ENCODE data around the gene TRIP11. TPM values are rescaled to one million over a fixed set of nuclear protein-coding genes. Genes with fewer than 3 reads are reported as not detected.

The TRIP11 gene
- total and polyA plus RNA-seq, 4 donors = 4.3 to 28.4 (median 16.6) TPM

DNA sequence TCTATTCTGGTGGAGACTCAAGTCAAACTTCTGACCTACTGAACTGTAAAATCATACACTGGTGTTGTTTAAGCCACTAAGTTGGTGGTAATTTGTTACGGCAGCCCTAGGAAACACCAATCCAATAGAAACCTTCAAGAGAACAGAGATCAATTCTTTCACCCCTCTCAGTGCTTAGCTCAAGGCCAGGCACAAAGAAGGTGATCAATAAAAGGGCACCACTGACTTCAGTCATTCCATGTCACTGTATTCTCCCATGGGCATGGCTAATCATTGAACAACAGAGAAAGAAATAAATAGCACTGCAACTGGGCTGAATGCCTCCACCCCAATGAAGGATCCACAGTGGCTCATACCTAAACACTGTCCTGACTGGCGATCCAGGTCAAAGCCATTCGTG is 99.7 kb downstream of the TRIP11 start:
- H3K36me3 ChIP-seq (ENCODE audit: control insufficient read depth in 4 of 4, insufficient read depth in 3 of 4, low read depth in 1 of 4, low read length in 3 of 4) = peaks cover 0 to 2% (median 0%) of the 10 kb centered on the region in 4 donors
- 88% methylated on average over 3 of the region's 3 CpGs for WGBS
- no peaks in the 10 kb centered on the region for H3K9me3 ChIP-seq (ENCODE audit: control insufficient read depth in 4 of 4, low read length in 3 of 4)
- H3K27ac ChIP-seq (ENCODE audit: low read depth in 1 of 2, low read length in 2 of 2) = no peak overlapping the region
- no peak overlapping the region for H3K9ac ChIP-seq (ENCODE audit: low read depth in 1 of 2, low read length in 2 of 2)
- no peak overlapping the region for H3K4me3 ChIP-seq (ENCODE audit: low read depth in 1 of 3, low read length in 3 of 3)
- TF ChIP-seq YY1 (IDR thresholded peaks at IDR 0.05) (no peak), HNF4G (IDR thresholded peaks at IDR 0.05) (no peak), EGR1 (IDR thresholded peaks at IDR 0.05; ENCODE audit: low read depth in 2 of 2) (no peak), FOXA1 (IDR thresholded peaks at IDR 0.05) (no peak), NR2F2 (IDR thresholded peaks at IDR 0.05) (no peak), TAF1 (conservative IDR thresholded peaks at IDR 0.05) (no peak), HNF4A (conservative IDR thresholded peaks at IDR 0.05) (no peak), SP1 (IDR thresholded peaks at IDR 0.05) (no peak), RAD21 (IDR thresholded peaks at IDR 0.05) (no peak), RXRA (IDR thresholded peaks at IDR 0.05) (no peak), JUND (IDR thresholded peaks at IDR 0.05) (no peak), GABPA (IDR thresholded peaks at IDR 0.05 in 1 of 2, conservative IDR thresholded peaks at IDR 0.05 in 1 of 2) (no peak), FOXA2 (IDR thresholded peaks at IDR 0.05) (no peak)
- TF ChIP-seq, protein P1, sequence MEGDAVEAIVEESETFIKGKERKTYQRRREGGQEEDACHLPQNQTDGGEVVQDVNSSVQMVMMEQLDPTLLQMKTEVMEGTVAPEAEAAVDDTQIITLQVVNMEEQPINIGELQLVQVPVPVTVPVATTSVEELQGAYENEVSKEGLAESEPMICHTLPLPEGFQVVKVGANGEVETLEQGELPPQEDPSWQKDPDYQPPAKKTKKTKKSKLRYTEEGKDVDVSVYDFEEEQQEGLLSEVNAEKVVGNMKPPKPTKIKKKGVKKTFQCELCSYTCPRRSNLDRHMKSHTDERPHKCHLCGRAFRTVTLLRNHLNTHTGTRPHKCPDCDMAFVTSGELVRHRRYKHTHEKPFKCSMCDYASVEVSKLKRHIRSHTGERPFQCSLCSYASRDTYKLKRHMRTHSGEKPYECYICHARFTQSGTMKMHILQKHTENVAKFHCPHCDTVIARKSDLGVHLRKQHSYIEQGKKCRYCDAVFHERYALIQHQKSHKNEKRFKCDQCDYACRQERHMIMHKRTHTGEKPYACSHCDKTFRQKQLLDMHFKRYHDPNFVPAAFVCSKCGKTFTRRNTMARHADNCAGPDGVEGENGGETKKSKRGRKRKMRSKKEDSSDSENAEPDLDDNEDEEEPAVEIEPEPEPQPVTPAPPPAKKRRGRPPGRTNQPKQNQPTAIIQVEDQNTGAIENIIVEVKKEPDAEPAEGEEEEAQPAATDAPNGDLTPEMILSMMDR (IDR thresholded peaks at IDR 0.05; ENCODE audit: low read depth, low read length, missing input control) = no peak
- TF ChIP-seq, protein P2, sequence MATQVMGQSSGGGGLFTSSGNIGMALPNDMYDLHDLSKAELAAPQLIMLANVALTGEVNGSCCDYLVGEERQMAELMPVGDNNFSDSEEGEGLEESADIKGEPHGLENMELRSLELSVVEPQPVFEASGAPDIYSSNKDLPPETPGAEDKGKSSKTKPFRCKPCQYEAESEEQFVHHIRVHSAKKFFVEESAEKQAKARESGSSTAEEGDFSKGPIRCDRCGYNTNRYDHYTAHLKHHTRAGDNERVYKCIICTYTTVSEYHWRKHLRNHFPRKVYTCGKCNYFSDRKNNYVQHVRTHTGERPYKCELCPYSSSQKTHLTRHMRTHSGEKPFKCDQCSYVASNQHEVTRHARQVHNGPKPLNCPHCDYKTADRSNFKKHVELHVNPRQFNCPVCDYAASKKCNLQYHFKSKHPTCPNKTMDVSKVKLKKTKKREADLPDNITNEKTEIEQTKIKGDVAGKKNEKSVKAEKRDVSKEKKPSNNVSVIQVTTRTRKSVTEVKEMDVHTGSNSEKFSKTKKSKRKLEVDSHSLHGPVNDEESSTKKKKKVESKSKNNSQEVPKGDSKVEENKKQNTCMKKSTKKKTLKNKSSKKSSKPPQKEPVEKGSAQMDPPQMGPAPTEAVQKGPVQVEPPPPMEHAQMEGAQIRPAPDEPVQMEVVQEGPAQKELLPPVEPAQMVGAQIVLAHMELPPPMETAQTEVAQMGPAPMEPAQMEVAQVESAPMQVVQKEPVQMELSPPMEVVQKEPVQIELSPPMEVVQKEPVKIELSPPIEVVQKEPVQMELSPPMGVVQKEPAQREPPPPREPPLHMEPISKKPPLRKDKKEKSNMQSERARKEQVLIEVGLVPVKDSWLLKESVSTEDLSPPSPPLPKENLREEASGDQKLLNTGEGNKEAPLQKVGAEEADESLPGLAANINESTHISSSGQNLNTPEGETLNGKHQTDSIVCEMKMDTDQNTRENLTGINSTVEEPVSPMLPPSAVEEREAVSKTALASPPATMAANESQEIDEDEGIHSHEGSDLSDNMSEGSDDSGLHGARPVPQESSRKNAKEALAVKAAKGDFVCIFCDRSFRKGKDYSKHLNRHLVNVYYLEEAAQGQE (IDR thresholded peaks at IDR 0.05) = no peak
- TF ChIP-seq, protein P3, sequence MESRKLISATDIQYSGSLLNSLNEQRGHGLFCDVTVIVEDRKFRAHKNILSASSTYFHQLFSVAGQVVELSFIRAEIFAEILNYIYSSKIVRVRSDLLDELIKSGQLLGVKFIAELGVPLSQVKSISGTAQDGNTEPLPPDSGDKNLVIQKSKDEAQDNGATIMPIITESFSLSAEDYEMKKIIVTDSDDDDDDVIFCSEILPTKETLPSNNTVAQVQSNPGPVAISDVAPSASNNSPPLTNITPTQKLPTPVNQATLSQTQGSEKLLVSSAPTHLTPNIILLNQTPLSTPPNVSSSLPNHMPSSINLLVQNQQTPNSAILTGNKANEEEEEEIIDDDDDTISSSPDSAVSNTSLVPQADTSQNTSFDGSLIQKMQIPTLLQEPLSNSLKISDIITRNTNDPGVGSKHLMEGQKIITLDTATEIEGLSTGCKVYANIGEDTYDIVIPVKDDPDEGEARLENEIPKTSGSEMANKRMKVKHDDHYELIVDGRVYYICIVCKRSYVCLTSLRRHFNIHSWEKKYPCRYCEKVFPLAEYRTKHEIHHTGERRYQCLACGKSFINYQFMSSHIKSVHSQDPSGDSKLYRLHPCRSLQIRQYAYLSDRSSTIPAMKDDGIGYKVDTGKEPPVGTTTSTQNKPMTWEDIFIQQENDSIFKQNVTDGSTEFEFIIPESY (IDR thresholded peaks at IDR 0.05) = no peak
- TF ChIP-seq, protein P4, sequence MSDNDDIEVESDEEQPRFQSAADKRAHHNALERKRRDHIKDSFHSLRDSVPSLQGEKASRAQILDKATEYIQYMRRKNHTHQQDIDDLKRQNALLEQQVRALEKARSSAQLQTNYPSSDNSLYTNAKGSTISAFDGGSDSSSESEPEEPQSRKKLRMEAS (IDR thresholded peaks at IDR 0.05) = no peak
- TF ChIP-seq, protein P5, sequence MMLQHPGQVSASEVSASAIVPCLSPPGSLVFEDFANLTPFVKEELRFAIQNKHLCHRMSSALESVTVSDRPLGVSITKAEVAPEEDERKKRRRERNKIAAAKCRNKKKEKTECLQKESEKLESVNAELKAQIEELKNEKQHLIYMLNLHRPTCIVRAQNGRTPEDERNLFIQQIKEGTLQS (IDR thresholded peaks at IDR 0.05) = no peak
- no peaks in the 10 kb centered on the region for H3K27me3 ChIP-seq (ENCODE audit: control insufficient read depth in 4 of 4, insufficient read depth in 4 of 4, low read length in 3 of 4)
- no peak for DNase-seq (ENCODE audit: low spot score)
- no peaks in the 10 kb centered on the region for H3K4me1 ChIP-seq (ENCODE audit: control insufficient read depth in 4 of 4, insufficient read depth in 4 of 4, low read length in 3 of 4)

Data from liver (tissue), 9 donors.